Epithelial cell of esophagus (primary cell): ENCODE measurements around the gene ANP32B.

Experiments
- DNase-seq: peaks from one replicate; pipeline ENCODE4 v3.0.0; 2010; ENCODE audit warnings: low read depth
- H3K4me3 ChIP-seq: 2 replicates; pipeline ENCODE4 v1.5.1; 2011; ENCODE audit warnings: mild to moderate bottlenecking, low read length, control low read depth
- TF ChIP-seq, protein P1 (sequence below): IDR thresholded peaks from 2 replicates; pipeline ENCODE4 v1.5.1; 2011; ENCODE audit warnings: low read depth, mild to moderate bottlenecking, low read length, control low read depth, inconsistent platforms; ENCODE audit not compliant: insufficient read depth; ENCODE audit errors: missing control alignments

Gene ANP32B

DNA sequence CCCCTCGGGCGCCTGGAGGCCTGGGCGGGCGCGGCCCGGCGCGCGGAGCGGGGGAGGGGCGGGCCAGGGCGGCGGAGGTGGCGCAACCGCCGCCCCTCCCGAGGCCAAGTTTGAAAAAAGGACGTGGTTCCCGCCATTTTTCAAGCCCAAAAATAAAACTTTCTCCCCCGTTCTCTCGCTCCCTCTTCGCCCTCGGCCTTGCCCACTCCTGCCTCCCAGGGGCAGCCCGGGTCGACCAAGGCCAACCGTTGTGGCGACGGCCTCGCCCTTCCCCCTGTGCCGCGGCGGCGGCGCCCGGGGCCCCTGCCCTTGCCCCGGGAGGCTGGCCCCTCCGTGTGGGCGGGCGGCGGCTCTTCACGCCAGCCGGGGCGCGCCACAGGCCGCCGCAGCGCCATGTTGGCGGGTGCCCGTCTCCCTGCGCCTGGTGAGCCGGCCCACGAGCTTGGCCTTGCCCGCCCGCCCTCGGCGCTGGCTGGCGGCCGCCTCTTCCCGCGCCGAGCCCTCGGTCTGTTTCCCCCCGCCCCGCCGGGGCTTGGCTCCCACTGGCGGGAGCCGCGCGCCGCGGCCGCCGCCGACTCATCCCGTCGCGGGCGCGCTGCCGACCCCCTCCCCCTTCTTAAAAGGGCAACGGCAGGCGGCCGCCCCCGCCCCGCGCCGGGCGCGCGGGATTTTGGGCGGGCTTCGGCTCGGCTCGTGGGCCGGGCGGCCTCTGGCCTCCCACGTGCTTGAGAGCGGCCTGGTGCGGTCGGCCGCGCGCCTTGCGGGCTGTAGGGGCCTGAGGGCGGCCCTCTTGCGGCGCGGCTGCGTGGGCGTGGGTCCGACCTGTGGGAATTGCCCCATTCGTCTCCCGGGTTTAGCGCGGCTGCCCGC, 1.3 kb downstream of the ANP32B start:
- peak overlapping the region; percentile 71 for H3K4me3 ChIP-seq
- DNase-seq: peak; percentile 79
- TF ChIP-seq, protein P1, sequence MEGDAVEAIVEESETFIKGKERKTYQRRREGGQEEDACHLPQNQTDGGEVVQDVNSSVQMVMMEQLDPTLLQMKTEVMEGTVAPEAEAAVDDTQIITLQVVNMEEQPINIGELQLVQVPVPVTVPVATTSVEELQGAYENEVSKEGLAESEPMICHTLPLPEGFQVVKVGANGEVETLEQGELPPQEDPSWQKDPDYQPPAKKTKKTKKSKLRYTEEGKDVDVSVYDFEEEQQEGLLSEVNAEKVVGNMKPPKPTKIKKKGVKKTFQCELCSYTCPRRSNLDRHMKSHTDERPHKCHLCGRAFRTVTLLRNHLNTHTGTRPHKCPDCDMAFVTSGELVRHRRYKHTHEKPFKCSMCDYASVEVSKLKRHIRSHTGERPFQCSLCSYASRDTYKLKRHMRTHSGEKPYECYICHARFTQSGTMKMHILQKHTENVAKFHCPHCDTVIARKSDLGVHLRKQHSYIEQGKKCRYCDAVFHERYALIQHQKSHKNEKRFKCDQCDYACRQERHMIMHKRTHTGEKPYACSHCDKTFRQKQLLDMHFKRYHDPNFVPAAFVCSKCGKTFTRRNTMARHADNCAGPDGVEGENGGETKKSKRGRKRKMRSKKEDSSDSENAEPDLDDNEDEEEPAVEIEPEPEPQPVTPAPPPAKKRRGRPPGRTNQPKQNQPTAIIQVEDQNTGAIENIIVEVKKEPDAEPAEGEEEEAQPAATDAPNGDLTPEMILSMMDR: no peak

DNA sequence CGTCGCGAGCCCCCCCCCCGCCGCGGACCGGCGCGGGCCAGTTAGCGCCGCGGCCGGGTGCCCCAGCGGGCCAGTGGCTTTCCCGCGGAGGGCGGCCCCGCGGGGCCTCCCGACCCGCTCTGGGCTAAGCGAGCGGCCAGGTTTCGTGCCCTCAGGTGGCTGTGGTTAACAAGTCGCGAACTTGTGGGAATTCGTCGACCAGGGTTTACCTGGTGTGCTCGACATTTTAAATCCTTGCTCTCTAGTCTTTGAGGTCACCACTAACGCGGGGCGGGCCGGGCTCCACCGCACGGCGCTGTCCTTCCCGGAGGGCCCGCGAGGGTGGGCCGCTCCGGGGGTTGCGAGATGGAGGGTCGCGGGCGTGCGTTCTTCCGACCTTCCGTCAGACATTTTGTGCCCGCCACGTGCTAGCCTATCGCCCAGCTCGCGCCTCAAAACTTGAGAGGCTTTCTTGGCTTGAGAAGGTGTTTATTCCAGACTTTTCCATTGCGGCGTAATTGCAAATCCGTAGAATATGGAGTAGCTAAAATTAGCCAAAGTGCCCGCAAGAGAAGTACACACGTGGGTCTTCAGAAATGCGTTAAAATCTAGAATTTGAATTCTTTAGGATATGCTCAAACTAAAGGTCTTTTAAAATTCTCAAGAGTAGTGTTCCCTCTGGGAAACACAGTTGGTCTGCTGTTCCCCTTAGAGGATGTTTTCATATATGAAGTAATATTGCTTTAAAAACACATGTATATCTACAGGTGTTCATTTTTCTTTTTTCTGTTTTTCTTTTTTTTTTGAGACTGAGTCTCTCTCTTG, 2.1 kb downstream of the ANP32B start:
- H3K4me3 ChIP-seq: peak overlapping the region; percentile 71
- TF ChIP-seq, protein P1: no peak
- DNase-seq: peak; percentile 38

DNA sequence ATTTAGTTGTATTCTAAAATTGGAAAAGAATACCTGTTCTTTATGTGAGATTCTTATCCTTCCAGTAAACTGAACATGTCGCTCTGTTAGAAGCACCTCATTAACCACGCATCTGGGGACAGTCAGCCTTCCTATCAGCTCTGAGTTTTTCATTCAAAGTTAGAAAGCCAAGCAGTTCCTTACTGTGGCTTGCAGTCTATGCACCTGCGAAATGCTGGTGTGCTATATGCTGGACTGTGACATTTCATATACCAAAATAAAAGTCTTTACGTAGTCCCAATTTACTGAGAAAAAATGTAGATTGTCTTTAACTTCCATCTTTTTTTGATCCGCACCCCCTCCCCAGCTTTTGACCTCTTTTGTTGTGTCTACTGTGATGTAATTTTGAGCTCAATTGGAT, 4.3 kb downstream of the ANP32B start:
- DNase-seq: no peak
- H3K4me3 ChIP-seq: no peak overlapping the region
- TF ChIP-seq, protein P1: no peak

DNA sequence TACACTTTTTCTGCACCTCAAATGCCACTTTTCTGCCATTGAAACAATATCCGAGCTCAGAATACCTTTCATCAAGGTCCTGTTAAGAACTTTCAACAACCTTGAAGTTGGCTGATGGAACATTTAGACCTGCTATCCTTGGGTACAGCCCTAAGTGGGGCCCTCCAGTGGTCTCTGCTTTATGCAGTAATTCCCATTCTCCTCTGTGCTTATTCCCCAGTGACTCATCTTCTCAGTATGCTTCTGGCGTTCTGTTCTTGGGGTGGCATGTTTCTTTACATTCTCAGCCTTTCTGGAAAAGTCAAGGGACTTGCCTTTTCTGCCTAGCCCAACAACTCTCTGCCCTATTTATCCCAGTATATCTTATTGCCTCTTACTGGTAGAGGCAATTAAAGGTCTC, 7.1 kb downstream of the ANP32B start:
- no peak overlapping the region for H3K4me3 ChIP-seq
- DNase-seq: peak; percentile 58
- TF ChIP-seq, protein P1: peak; percentile 17

DNA sequence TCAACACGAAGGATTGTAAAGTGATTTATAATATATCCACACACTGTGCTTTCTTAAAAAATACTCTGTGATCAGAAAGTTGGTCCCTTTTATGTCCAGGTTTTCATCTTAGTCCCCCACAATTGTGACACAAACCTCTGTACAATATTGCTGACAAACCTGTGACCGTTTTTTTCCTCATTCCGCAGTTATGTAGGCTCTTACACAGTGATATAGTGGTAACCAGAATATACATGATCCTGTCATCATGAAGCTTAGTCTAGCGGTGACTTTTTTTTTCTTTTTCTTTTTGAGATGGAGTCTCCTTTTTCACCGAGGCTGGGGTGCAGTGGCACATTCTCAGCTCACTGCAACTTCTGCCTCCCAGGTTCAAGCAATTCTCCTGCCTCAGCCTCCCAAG, 8.7 kb downstream of the ANP32B start:
- no peak for DNase-seq
- TF ChIP-seq, protein P1: no peak
- no peak overlapping the region for H3K4me3 ChIP-seq

DNA sequence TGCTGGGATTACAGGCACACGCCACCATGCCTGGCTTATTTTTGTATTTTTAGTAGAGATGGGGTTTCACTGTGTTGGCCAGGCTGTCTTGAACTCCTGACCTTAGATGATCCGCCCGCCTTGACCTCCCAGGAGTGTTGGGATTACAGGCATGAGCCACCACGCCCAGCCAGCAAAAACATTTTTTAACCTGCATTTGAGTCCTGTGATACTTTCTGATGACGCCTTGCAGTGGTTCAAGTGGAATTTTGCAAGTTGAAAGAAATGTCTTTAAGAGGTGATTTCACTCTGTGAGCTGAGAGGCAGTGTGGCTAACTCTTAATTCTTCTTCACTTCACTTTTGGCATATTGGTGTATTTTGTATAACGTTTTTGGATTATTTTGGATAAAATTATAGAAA, 9.1 kb downstream of the ANP32B start:
- DNase-seq: no peak
- H3K4me3 ChIP-seq: no peak overlapping the region
- TF ChIP-seq, protein P1: no peak
